Measurements from ENCODE around the gene EGR2.

DNA sequence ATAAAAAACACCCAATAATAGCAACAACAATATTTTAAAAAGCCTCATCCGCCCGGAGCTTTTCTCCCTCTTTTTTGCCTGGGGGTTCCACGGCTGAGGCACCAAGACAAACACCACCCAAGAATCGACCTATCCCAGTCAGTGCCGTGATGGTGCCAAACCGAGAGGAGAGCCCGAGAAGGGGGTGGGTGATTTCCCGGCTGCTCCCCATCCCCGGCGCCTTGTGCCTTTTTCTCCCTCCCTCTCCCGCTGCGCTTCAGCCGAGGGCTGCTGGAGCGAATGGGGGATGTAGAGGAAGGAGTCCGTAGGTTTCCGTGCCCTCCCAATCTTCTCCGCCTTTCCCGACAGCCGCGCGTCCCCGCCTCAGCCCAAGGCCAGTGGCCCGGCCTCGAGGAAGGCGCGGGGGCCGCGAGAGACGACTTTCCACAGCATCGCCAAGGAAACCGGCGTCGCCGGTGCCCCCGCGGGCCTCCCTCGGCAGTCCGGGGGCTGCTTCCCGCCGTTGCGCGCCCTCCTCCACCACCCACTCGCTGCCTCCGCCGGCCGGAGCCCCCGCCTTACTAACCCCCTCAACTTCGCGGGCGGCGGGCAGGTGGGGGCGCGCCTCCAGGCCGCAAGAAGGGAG, 1.3 kb downstream of the EGR2 start:
- TF ChIP-seq, protein P1, sequence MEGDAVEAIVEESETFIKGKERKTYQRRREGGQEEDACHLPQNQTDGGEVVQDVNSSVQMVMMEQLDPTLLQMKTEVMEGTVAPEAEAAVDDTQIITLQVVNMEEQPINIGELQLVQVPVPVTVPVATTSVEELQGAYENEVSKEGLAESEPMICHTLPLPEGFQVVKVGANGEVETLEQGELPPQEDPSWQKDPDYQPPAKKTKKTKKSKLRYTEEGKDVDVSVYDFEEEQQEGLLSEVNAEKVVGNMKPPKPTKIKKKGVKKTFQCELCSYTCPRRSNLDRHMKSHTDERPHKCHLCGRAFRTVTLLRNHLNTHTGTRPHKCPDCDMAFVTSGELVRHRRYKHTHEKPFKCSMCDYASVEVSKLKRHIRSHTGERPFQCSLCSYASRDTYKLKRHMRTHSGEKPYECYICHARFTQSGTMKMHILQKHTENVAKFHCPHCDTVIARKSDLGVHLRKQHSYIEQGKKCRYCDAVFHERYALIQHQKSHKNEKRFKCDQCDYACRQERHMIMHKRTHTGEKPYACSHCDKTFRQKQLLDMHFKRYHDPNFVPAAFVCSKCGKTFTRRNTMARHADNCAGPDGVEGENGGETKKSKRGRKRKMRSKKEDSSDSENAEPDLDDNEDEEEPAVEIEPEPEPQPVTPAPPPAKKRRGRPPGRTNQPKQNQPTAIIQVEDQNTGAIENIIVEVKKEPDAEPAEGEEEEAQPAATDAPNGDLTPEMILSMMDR (IDR thresholded peaks at IDR 0.05), result no peak
- no peak for TF ChIP-seq POLR2A (IDR thresholded peaks at IDR 0.05)
